NCI-H1417 (cell line): ENCODE measurements around the gene TBK1.

ENCODE experiments used
- DNase-seq, 3 experiments: peaks; one replicate each; lab custom pipeline; 2025; lab: John Stamatoyannopoulos, UW

The TBK1 gene

GRCh38 chr12:64451687-64452558 lies at the start of gene TBK1:
Gene TBK1, plus strand, starts transcription at chr12:64452120. Its CDS starts 3,751 bp downstream, at chr12:64455871.
- peak; percentile 89 to 95 (median 95) for DNase-seq

GRCh38 chr12:64402181-64402580 lies 49.7 kb upstream of the TBK1 start:
- DNase-seq, result no peak

GRCh38 chr12:64403707-64404469 lies 48.0 kb upstream of the TBK1 start, which contains the start of gene XPOT:
Gene XPOT, plus strand, starts transcription at chr12:64404392. Its CDS starts 5,644 bp downstream, at chr12:64410036.
- peak; percentile 98 to 99 (median 98) for DNase-seq

GRCh38 chr12:64404470-64405256 lies 47.3 kb upstream of the TBK1 start:
- DNase-seq, result peak; percentile 41 to 85 (median 83)

GRCh38 chr12:64407342-64408223 lies 44.3 kb upstream of the TBK1 start:
- no peak for DNase-seq

- DNase-seq, result no peak
Measured at GRCh38 chr12:64411427-64411826, 40.5 kb upstream of the TBK1 start.

GRCh38 chr12:64412459-64412858 lies 39.5 kb upstream of the TBK1 start:
- DNase-seq, result no peak

GRCh38 chr12:64413884-64414283 lies 38.0 kb upstream of the TBK1 start:
- DNase-seq, result no peak

- no peak for DNase-seq
Measured at GRCh38 chr12:64418209-64418608, 33.7 kb upstream of the TBK1 start.

GRCh38 chr12:64419696-64420095 lies 32.2 kb upstream of the TBK1 start:
- no peak for DNase-seq

GRCh38 chr12:64427988-64428387 lies 23.9 kb upstream of the TBK1 start:
- peak in 1 of 3 experiments; percentile 23 for DNase-seq

- DNase-seq, result no peak
Measured at GRCh38 chr12:64428956-64429355, 23.0 kb upstream of the TBK1 start.

GRCh38 chr12:64430886-64431285 lies 21.0 kb upstream of the TBK1 start:
- no peak for DNase-seq

- DNase-seq, result no peak
Measured at GRCh38 chr12:64431791-64432190, 20.1 kb upstream of the TBK1 start.

- no peak for DNase-seq
Measured at GRCh38 chr12:64433915-64434314, 18.0 kb upstream of the TBK1 start.

- DNase-seq, result no peak
Measured at GRCh38 chr12:64440100-64440499, 11.8 kb upstream of the TBK1 start.

GRCh38 chr12:64445490-64445889 lies 6.4 kb upstream of the TBK1 start:
- no peak for DNase-seq

- no peak for DNase-seq
Measured at GRCh38 chr12:64446295-64446694, 5.6 kb upstream of the TBK1 start.

- no peak for DNase-seq
Measured at GRCh38 chr12:64450057-64450640, 1.8 kb upstream of the TBK1 start.

- DNase-seq, result peak; percentile 33 to 71 (median 39)
Measured at GRCh38 chr12:64450711-64451486, 1.0 kb upstream of the TBK1 start.
